Panc1 (cell line): ENCODE results near the gene CHURC1.

Experiments used
- CTCF ChIP-seq: fragments of 450-650 bp; IDR thresholded peaks from 2 replicates; pipeline ENCODE4 v1.5.1; 2017; ENCODE audit warnings: mild to moderate bottlenecking
- POLR2AphosphoS5 ChIP-seq: IDR thresholded peaks from 2 replicates; pipeline ENCODE4 v1.6.1; 2012; ENCODE audit warnings: mild to moderate bottlenecking, low read depth, low read length, moderate library complexity
- REST ChIP-seq, 2 experiments: IDR thresholded peaks; 2 replicates each; pipeline ENCODE4 v1.6.1; 2011 to 2012; ENCODE audit warnings: low read depth in 2 of 2, control low read depth in 1 of 2, low read length in 1 of 2, mild to moderate bottlenecking in 1 of 2, moderate library complexity in 1 of 2; ENCODE audit not compliant: insufficient read depth in 1 of 2
- TCF7L2 ChIP-seq: IDR thresholded peaks from 2 replicates; pipeline ENCODE4 v1.6.1; 2011; ENCODE audit warnings: mild to moderate bottlenecking, low read depth, low read length, inconsistent platforms

DNA sequence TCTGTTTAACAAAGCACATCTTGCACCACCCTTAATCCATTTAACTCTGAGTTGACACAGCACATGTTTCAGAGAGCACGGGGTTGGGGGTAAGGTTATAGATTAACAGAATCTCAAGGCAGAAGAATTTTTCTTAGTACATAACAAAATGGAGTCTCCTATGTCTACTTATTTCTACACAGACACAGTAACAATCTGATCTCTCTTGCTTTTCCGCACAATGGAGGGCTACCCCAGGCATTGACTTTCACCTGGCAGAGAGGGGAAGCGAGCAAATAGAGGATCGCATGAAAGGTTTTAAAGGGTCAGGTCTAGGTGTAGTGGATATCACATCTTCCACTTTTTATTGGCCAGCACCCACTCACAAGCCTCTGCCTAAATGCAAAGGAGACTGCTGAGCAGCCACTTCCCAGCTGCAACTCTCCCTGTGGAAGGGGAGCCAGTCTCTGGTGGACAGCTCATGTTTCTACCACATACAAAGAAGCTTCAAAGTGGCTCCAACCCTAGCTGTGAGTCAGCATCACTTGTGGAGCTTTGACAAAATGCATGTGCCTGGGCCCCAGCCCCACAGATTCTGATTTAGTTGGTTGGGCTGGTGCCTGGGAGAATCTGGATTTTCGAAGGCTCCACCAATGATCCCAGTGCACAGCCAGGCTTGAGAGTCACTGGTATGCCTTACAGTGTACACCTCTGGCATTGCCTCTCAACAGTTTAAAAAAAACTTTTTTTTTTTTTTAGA lies 65.2 kb downstream of the CHURC1 start:
- TF ChIP-seq CTCF (no peak), POLR2AphosphoS5 (no peak), REST (IDR thresholded peaks at IDR 0.05; ENCODE audit: insufficient read depth in 1 of 2, low read depth in 2 of 2, low read length in 1 of 2) (no peak), TCF7L2 (no peak)
